ENCODE results near the gene SPTBN5. TPM values are rescaled to one million over a fixed set of nuclear protein-coding genes. Genes with fewer than 3 reads are reported as not detected.

SPTBN5 gene
- 0.08 to 0.32 TPM (median 0.22 TPM) in 5 replicates for total RNA-seq (2022; extraction: Qiagen RNA extraction; ENCODE audit: low read depth)

GRCh38 chr15:41893422-41894250 is at the start of gene SPTBN5:
SPTBN5 (minus strand) TSS chr15:41894053; CDS start chr15:41893497, 556 bp downstream.

GRCh38 chr15:41838400-41838897 is 55.4 kb downstream of the SPTBN5 start, which contains the start of gene PLA2G4B:
PLA2G4B (plus strand) TSS chr15:41838847; CDS start chr15:41838914, 67 bp downstream.

DNA sequence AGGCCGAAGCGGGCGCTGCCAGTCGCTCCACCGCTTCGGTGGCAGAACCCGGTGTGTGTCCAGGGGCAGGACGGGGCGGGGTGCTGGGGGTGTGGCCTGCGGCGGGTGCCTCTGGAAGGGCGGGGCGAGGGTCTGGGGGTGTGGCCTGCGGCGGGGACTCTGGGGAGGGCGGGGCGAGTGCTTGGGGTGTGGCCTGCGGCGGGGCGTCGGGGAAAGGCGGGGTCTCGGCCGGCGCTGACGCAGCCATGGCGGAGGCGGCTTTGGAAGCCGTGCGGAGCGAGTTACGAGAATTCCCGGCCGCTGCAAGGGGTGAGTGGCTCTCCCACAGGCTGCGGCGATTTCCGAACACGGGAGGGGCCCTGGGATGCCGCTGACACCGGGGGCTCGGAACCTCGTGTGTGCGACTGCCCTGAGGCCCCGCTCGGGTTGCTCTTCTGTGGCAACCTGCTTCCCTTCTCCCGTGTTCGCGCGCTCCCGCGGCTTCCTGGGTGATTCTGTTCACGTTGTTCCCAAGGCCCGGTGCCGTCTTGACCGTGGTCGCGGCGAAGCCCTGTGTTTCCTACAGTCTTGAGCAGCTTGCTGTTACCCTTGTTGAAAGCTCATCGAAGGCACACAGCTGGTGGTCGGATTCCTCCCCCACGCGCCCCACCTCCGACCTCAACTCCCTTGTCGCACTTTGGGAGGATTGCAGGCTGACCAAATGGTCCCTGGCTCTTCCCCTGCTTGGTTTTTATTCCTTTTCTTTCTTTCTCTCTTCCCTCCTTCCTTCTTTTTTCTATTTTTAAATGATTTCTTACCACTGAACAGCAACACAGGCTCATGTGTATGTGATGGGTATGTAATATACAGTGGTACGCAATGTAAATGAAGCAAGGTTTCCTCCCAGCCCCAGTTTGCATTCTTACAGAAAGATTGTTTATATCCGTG is 65.7 kb downstream of the SPTBN5 start, which contains the start of gene JMJD7:
Gene JMJD7, plus strand, starts transcription at position 213 of the 927 bp plus-strand sequence. Its CDS starts 33 bp downstream, at position 246.

Other genes starting within 250 kb of the SPTBN5 start
- 5.2 to 8.6 TPM (median 6.9 TPM) in 5 replicates for gene MGA, start 233.6 kb downstream of the SPTBN5 start, total RNA-seq (2022; extraction: Qiagen RNA extraction; ENCODE audit: low read depth)
- gene MAPKBP1, start 119.6 kb downstream of the SPTBN5 start, total RNA-seq (2022; extraction: Qiagen RNA extraction; ENCODE audit: low read depth): 3.1 to 5.3 TPM (median 3.8 TPM) in 5 replicates
- 2.4 to 4.3 TPM (median 3.0 TPM) in 5 replicates for gene JMJD7, start 66.0 kb downstream of the SPTBN5 start, total RNA-seq (2022; extraction: Qiagen RNA extraction; ENCODE audit: low read depth)
- gene PLA2G4B, start 55.2 kb downstream of the SPTBN5 start, total RNA-seq (2022; extraction: Qiagen RNA extraction; ENCODE audit: low read depth): 1.00 to 2.3 TPM (median 1.6 TPM) in 5 replicates
- gene EHD4, start 78.5 kb upstream of the SPTBN5 start, total RNA-seq (2022; extraction: Qiagen RNA extraction; ENCODE audit: low read depth): 10.5 to 13.9 TPM (median 13.0 TPM) in 5 replicates
- not detected in 5 replicates for gene PLA2G4E, start 127.0 kb upstream of the SPTBN5 start, total RNA-seq (2022; extraction: Qiagen RNA extraction; ENCODE audit: low read depth)
- gene PLA2G4D, start 200.5 kb upstream of the SPTBN5 start, total RNA-seq (2022; extraction: Qiagen RNA extraction; ENCODE audit: low read depth): not detected in 5 replicates

Measured in A549 treated with RU486 at 1 μM for 4 hours (cell line).